ENCODE results near the gene PRKN. TPM values are rescaled to one million over a fixed set of nuclear protein-coding genes. Genes with fewer than 3 reads are reported as not detected.

PRKN gene
- total RNA-seq, 1 experiment from 2014 or later, result 2.0 TPM

- no peaks in the 10 kb centered on the region for H3K4me1 Mint-ChIP-seq
- Histone ChIP-seq H2BK12ac (ENCODE audit: insufficient read length, low read depth, low read length) (no peak overlapping the region), H3K9me3 (ENCODE audit: control insufficient read depth, low read depth, low read length) (no peaks in the 10 kb centered on the region), H3K23ac (ENCODE audit: insufficient read length, low read depth, low read length) (no peak overlapping the region), H3K4me2 (ENCODE audit: insufficient read depth, insufficient read length, low read length) (no peak overlapping the region), H3K9ac (ENCODE audit: extremely low read depth, insufficient read length, low read length) (no peak overlapping the region), H3K4me1 (ENCODE audit: insufficient read depth, low read length) (no peaks in the 10 kb centered on the region), H3K4ac (ENCODE audit: low read depth, low read length) (no peak overlapping the region), H3K79me1 (ENCODE audit: insufficient read depth, low read depth, low read length, poor library complexity, severe bottlenecking) (no peaks in the 10 kb centered on the region), H3K27ac (ENCODE audit: insufficient read length, low read depth, low read length) (no peak overlapping the region), H3K79me2 (ENCODE audit: insufficient read depth, low read length) (no peaks in the 10 kb centered on the region), H2BK20ac (ENCODE audit: low read depth, low read length, poor library complexity, severe bottlenecking) (no peak overlapping the region), H2BK5ac (ENCODE audit: insufficient read length, low read length) (no peak overlapping the region), H2BK15ac (ENCODE audit: low read depth, low read length) (no peak overlapping the region), H2BK120ac (ENCODE audit: low read depth, low read length, poor library complexity, severe bottlenecking) (no peak overlapping the region), H4K5ac (ENCODE audit: insufficient read length, low read depth, low read length) (no peak overlapping the region), H3K56ac (ENCODE audit: insufficient read length, low read depth, low read length) (no peak overlapping the region), H2AFZ (ENCODE audit: low read length) (no peak overlapping the region), H3K27me3 (ENCODE audit: insufficient read depth, low read length) (no peaks in the 10 kb centered on the region), H2AK5ac (ENCODE audit: insufficient read length, low read length) (no peak overlapping the region), H3K23me2 (ENCODE audit: insufficient read length, low read depth, low read length, poor library complexity, severe bottlenecking) (no peaks in the 10 kb centered on the region), H3K18ac (ENCODE audit: insufficient read length, low read depth, low read length) (no peak overlapping the region), H3K14ac (ENCODE audit: insufficient read depth, low read length) (no peak overlapping the region), H4K20me1 (ENCODE audit: control insufficient read depth, insufficient read depth, insufficient read length) (no peaks in the 10 kb centered on the region), H4K8ac (replicated peaks; ENCODE audit: insufficient read length, low read depth, low read length) (no peak overlapping the region), H4K91ac (ENCODE audit: insufficient read length, low read depth, low read length) (no peak overlapping the region), H3T11ph (ENCODE audit: low read length) (no peak overlapping the region)
- H3K9me3 Mint-ChIP-seq, result no peaks in the 10 kb centered on the region
- H3K4me3 Mint-ChIP-seq, result no peak overlapping the region
- peaks cover 0 to 2% (median 0%) of the 10 kb centered on the region in 3 experiments; a peak in 1 of 7 replicates for H3K36me3 Mint-ChIP-seq (ENCODE audit: insufficient read depth in 1 of 3, low read depth in 3 of 3)
- no peak overlapping the region for H3K27ac Mint-ChIP-seq
- no peak for DNase-seq
- WGBS (ENCODE audit: extremely low coverage, insufficient read length, low lambda C conversion rate), result no CpG with 5 or more reads among the region's 7 CpGs
- TF ChIP-seq CTCF (conservative IDR thresholded peaks at IDR 0.05), result no peak
- no peaks in the 10 kb centered on the region for H3K27me3 Mint-ChIP-seq (ENCODE audit: low read depth)
Measured at GRCh38 chr6:162377735-162378134, 349.8 kb downstream of the PRKN start.
